ENCODE data around the gene KCNH5.

- TF ChIP-seq CTCF (IDR thresholded peaks at IDR 0.05; ENCODE audit: borderline replicate concordance, extremely low read depth, low read length, poor library complexity, severe bottlenecking) (no peak), EZH2 (IDR thresholded peaks at IDR 0.05; ENCODE audit: borderline replicate concordance, low read depth, low read length, severe bottlenecking) (no peak)
Measured at GRCh38 chr14:62896932-62897456, 148.3 kb downstream of the KCNH5 start.
